A172 (cell line): Measurements from ENCODE around the gene XIST. TPM values are rescaled to one million over a fixed set of nuclear protein-coding genes. Genes with fewer than 3 reads are reported as not detected.
A peak's percentile ranks its signal among the peaks of the same experiment; 100 is the strongest.
"Not testable (repeated sequence)": the region's sequence is repeated elsewhere in the genome, so short reads cannot be mapped to it uniquely, and the experiment has no call there.

ENCODE experiments used
- DNase-seq: peaks from one replicate; pipeline ENCODE4 v3.0.0-alpha.2; 2015; ENCODE audit warnings: low spot score
- total RNA-seq: library from RNA; depleted of rRNA; stranded (reverse); fragments of >200 nt; shearing (Covaris generic); gene quantifications from 2 replicates; pipeline ENCODE4 v1.2.3, GENCODE V29; 2014; rRNA removed

Gene XIST
- not detected in 2 replicates for total RNA-seq

- DNase-seq = no peak
Measured at GRCh38 chrX:73852467-73852866, at the start of gene XIST. Gene XIST, minus strand, starts transcription at chrX:73852714.

- not testable (repeated sequence) for DNase-seq
Measured at GRCh38 chrX:73898315-73898714, 45.8 kb upstream of the XIST start.

- DNase-seq = not testable (repeated sequence)
Measured at GRCh38 chrX:73892515-73893090, 40.1 kb upstream of the XIST start.

GRCh38 chrX:73882260-73882659, 29.7 kb upstream of the XIST start:
- DNase-seq = not testable (repeated sequence)

GRCh38 chrX:73877687-73878086, 25.2 kb upstream of the XIST start:
- peak; percentile 61 for DNase-seq

GRCh38 chrX:73876911-73877310, 24.4 kb upstream of the XIST start:
- no peak for DNase-seq

- no peak for DNase-seq
Measured at GRCh38 chrX:73868916-73869315, 16.4 kb upstream of the XIST start.

- no peak for DNase-seq
Measured at GRCh38 chrX:73867144-73867543, 14.6 kb upstream of the XIST start.

- DNase-seq = no peak
Measured at GRCh38 chrX:73863852-73864251, 11.3 kb upstream of the XIST start.

- no peak for DNase-seq
Measured at GRCh38 chrX:73863268-73863667, 10.8 kb upstream of the XIST start.

- no peak for DNase-seq
Measured at GRCh38 chrX:73859622-73860021, 7.1 kb upstream of the XIST start.

GRCh38 chrX:73855546-73855945, 3.0 kb upstream of the XIST start:
- DNase-seq = peak; percentile 47

- no peak for DNase-seq
Measured at GRCh38 chrX:73852022-73852421, 492 bp downstream of the XIST start.

- no peak for DNase-seq
Measured at GRCh38 chrX:73851014-73852009, 1.2 kb downstream of the XIST start.

GRCh38 chrX:73850124-73851013, 2.1 kb downstream of the XIST start:
- DNase-seq = peak; percentile 27

- no peak for DNase-seq
Measured at GRCh38 chrX:73849073-73849472, 3.4 kb downstream of the XIST start.

GRCh38 chrX:73847991-73848390, 4.5 kb downstream of the XIST start:
- no peak for DNase-seq

GRCh38 chrX:73847100-73847499, 5.4 kb downstream of the XIST start:
- no peak for DNase-seq

GRCh38 chrX:73842541-73843234, 9.8 kb downstream of the XIST start:
- no peak for DNase-seq

- no peak for DNase-seq
Measured at GRCh38 chrX:73841337-73841736, 11.2 kb downstream of the XIST start.
